GM21423 (cell line): ENCODE data around the gene ATXN7.

Experiments
- ATAC-seq: cut with Tn5 transposase; IDR thresholded peaks from one replicate; pipeline ENCODE4 v1.9.1; 2021; ENCODE audit warnings: mild to moderate bottlenecking, moderate library complexity; ENCODE audit not compliant: unreplicated experiment

The ATXN7 gene

DNA sequence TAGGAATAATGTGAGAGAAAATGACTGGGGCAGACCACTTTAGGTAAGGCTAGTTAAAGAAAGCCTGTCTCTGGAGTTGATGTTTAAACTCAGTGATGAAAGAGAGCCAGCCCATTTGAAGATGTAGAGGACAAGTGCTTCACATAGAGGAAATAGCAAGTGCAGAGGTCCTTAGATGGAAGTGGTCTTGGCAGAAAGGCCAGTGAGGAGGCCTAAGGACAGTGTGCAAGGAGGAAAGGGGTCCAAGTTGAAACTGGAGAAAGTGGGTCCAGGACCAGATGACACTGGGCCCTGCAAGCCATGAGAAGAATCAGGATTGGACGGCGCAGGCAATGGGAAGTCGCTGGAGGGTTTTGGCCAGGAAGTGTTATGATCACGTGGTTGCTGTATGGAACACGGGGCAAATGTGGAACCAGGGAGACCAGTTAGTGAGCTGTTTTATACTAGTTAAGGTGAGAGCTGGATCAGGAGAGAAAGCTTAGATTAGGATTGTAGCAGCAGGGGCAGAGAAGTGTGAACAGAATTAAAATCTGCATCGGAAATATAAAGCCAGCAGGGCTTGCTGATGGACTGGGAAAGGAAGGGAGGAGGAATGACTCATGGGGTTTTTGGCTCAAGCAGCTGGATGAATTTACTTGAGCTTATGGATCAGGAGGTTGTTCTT, 96.5 kb downstream of the ATXN7 start:
- peak; percentile 33 for ATAC-seq

DNA sequence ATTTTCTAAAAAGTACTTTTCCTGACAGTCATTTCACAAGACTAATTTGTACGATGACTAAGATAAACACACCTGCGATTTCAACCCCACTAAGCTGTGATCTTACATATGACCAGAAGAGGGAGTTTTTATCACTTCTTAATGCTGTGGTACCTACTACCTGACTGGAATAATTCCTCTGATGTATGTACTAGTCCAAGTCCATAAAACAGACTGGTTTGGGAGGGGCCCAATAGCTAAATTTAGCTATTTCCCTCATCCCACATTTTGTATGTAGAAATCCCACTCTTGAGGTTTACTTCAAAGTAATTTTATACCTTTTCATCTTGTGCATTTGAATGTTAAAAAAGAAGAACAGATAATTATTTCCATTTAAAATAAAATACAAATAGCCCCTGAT, 98.2 kb downstream of the ATXN7 start:
- ATAC-seq, result peak; percentile 63

- ATAC-seq, result no peak
These were observed 99.8 kb downstream of the ATXN7 start for GRCh38 chr3:63963496-63963895.

DNA sequence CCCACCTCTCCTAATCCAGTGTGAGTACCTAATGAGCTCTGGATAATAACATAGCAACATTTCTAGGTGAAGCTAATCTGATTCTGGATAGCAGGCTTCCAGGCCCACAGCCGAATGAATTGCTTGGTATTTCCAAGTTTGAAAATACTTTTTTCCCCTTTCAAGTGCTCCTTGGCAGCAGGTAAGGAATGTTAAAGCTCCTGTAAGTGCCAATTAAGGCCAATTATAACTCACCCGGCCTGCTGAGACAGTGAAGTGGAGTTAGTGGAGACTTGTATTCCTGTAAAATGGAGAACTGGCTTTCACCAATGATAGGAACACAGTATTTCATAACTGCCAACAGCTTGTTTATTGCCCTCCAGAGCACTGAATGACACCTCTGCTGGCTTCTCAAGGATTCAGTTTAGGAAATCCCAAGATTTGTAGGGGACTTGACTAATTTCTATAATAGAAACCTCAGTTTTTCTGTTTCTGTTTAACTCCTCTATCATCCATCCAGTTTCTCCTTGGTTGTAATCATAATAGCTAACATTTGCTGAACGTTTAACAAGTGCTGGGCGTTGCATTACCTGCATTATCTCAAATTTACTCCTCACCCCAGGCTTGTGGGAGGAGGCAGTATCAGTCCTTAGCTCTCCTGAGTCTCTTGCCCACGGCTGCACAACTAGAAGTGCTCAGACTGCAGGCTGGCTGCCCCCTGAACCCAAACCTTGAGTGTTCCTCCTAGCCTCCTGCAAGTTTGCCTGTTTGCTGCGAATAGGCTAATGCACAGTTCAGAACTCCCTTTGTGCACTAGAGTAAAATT, 101.2 kb downstream of the ATXN7 start:
- no peak for ATAC-seq

GRCh38 chr3:63966007-63966406, 102.3 kb downstream of the ATXN7 start:
- no peak for ATAC-seq

DNA sequence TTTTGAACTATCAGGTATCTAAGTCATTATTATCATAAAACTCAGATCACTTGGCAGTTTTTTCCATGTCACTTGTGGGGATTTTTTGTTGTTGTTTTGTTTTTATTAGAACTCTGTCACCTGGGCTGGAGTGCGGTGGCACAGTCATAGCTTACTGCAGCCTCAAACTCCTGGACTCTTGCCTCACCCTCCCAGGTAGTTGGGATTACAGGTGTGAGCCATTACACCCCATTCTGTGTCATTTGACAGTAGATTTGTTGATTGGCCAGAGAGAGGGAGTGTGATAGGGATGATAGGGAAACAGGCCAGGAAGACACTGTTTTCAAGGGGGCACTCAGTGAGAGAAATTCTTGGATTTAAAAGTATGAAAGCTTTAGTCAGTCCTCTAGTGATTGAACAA, 103.2 kb downstream of the ATXN7 start:
- no peak for ATAC-seq

DNA sequence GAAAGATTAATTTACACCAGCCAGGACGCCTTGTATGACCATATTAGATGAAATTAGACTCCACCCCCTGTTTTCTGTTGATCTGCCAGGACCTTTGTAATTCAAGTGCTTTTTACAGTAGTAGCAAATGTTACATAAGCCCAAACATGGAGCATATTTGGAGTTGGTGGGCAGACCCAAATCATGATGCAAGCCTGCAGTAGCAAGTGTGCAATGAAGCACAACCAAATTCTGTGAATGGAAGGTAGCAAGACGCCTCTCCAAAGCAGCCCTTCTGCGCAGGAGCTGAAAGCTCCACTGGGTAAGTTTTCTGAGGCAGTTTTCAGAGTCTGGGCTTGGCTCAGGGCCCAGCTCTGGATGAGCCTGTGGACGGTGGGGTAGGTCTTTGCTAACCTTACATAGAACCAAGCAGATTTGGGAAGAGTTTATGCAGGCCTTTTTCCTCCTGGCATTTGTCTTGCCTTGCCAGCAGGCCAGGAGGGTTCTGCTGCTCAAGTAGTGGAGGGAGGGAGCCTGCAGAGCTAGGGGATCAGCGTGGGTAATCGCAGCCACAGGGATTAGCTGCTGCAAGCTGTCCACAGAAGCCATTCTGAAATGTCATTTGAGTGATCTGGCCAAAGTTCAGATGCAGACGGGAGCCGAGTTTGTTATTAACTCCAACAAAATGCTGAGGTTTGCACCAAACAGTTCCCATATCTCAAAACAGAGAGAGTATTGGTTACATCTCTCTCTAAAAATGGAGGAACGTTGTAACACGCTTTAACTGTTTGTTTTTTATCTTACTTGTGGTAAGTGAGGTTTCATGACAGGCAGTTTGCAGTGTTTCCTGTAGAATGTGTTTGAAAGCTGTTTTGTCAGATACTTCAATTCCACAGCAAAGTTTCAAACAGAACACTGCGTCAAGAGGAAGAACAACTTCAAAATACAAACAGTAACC, 104.3 kb downstream of the ATXN7 start:
- ATAC-seq, result peak; percentile 62

- peak; percentile 23 for ATAC-seq
These were observed 105.1 kb downstream of the ATXN7 start for GRCh38 chr3:63968612-63969350.

DNA sequence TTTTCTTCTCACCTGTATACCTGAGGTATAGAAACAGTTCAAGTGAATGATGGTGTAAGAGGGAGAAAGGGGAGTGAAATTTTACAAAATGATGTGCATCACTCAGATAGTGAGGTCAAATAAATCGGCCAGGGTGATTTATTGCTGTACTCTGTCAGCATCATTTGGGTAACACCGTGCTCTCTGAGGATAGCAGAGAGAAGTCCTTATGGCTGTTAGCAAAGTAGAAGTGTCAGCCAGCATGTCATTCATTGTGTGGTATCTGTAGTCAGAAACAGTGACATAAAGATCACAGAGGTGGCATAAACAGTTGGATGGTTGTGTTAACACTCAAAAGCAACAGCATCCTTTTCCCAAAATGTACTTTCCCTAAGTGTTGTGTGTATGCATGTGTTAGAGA, 106.2 kb downstream of the ATXN7 start:
- ATAC-seq, result no peak

DNA sequence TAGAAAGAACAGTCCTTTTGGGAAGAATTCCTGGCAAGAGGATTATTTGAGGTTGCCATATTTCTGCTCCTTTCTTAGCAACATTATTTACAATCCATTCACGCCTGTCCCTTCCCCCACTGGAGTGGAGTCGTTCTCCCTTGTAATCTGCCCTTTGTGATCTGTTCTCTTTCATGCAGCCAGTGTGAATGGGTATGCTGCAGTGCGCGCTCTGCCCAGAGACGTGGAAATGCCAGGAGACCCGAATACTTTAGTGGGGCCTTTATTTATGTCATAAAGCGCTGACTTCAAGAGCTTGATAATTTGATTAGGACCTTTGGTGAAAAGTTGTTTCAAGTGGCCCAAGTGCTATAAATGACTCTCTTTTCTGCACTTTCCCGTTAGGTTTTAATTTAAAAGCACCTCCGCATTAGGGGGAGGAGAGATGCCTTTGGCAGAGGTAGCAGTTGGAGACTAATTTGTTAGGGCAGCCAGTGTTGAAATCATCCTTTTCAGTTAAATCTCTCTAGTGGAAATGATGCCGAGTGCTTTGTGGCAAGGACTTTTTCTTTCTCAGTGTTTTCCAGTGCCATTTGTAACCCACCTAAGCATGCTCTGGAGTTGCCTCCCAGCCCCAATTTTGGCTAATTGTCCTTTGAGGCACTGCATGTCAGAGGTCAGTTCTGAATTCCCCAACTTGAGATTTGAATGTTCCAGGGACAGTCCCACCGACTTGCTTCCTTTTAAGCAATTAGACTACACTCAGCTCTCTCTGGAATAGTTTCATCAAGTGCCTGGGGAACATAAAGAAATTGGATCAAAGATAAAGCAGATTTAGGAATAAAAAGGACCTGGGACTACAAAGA, 107.2 kb downstream of the ATXN7 start:
- ATAC-seq, result no peak

- no peak for ATAC-seq
These were observed 108.5 kb downstream of the ATXN7 start for GRCh38 chr3:63972196-63972595.

GRCh38 chr3:63972987-63973386, 109.3 kb downstream of the ATXN7 start:
- no peak for ATAC-seq

DNA sequence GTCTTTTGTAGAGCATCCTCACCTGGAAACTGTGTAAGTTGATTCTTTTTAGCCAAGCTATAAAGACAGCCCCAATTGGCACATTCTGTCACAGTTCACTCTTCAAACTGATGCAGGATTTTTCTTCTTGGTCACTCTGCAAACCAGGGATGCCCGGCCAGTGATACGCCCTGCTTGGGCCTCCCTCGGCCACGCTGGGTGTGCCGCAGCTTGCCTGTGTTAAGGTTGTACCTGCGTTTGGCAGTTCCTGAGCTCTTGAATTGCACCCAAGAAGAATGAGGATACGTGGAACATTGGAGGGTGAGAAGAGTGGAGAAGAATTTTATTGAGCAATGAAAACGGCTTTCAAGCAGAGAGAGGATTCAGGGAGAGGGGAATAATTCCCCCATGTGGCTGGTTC, 109.7 kb downstream of the ATXN7 start:
- ATAC-seq, result no peak

- ATAC-seq, result no peak
These were observed 110.8 kb downstream of the ATXN7 start for GRCh38 chr3:63974451-63974850.

- no peak for ATAC-seq
These were observed 112.1 kb downstream of the ATXN7 start for GRCh38 chr3:63975723-63976122.

GRCh38 chr3:63976161-63976871, 112.6 kb downstream of the ATXN7 start:
- no peak for ATAC-seq

DNA sequence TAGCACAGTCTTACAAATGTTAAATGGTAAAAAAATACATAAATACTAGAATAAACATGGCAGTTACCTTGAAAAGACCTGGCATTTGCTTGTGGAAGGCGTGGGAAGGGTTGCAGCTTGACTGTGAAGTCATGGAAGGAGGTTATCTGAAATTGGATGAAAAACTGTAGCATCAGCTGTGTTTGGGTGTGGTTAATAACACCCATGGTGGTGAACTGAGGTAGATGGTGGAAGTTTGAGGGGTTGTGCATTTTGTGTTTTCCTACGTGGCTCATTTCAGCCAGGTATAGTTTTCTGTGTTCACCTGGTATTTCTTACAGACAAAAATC, 113.2 kb downstream of the ATXN7 start:
- ATAC-seq, result no peak

DNA sequence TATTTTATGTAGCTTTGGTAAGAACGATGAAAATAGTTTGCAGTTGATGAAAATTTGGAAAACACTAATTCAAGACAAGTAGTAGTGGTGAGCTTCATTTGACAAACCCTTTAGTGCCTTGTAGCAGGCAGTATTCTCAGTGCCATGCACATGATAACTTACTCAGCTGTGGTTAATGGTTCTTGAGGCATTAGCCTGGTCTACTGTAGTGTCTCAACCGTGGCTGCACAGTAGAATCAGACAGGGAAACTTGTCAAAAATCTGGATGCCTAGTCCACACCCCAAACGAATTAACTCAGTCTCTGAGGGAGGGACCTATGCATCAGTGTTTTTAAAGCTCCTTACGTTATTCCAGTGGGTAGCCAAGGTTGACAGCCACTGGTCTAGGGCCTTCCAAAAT, 114.2 kb downstream of the ATXN7 start:
- no peak for ATAC-seq

- no peak for ATAC-seq
These were observed 115.6 kb downstream of the ATXN7 start for GRCh38 chr3:63979093-63979885.
